ENCODE measurements around the gene MYO9B.
"Not testable (repeated sequence)": the region's sequence is repeated elsewhere in the genome, so short reads cannot be mapped to it uniquely, and the experiment has no call there.

The MYO9B gene

GRCh38 chr19:17183271-17183761 lies 107.7 kb downstream of the MYO9B start:
- DNase-seq (ENCODE audit: low spot score): no peak

- DNase-seq (ENCODE audit: low spot score): no peak
These were observed 108.3 kb downstream of the MYO9B start for GRCh38 chr19:17183858-17184321.

- no peak for DNase-seq (ENCODE audit: low spot score)
These were observed 108.8 kb downstream of the MYO9B start for GRCh38 chr19:17184371-17184841.

- DNase-seq (ENCODE audit: low spot score): no peak
These were observed 110.0 kb downstream of the MYO9B start for GRCh38 chr19:17185590-17185989.

- DNase-seq (ENCODE audit: low spot score): not testable (repeated sequence)
These were observed 116.2 kb downstream of the MYO9B start for GRCh38 chr19:17191736-17192135.

- DNase-seq (ENCODE audit: low spot score): no peak
These were observed 117.2 kb downstream of the MYO9B start for GRCh38 chr19:17192751-17193150.

- no peak for DNase-seq (ENCODE audit: low spot score)
These were observed 119.0 kb downstream of the MYO9B start for GRCh38 chr19:17194608-17195007.

- DNase-seq (ENCODE audit: low spot score): no peak
These were observed 119.5 kb downstream of the MYO9B start for GRCh38 chr19:17195106-17195505.

GRCh38 chr19:17196610-17197009 lies 121.0 kb downstream of the MYO9B start:
- DNase-seq (ENCODE audit: low spot score): no peak

GRCh38 chr19:17197666-17198065 lies 122.1 kb downstream of the MYO9B start:
- no peak for DNase-seq (ENCODE audit: low spot score)

- DNase-seq (ENCODE audit: low spot score): peak; percentile 70
These were observed 125.0 kb downstream of the MYO9B start for GRCh38 chr19:17200408-17201079.

GRCh38 chr19:17202249-17202648 lies 126.7 kb downstream of the MYO9B start:
- no peak for DNase-seq (ENCODE audit: low spot score)

- DNase-seq (ENCODE audit: low spot score): no peak
These were observed 127.1 kb downstream of the MYO9B start for GRCh38 chr19:17202713-17203112.

- DNase-seq (ENCODE audit: low spot score): peak; percentile 87
These were observed 129.9 kb downstream of the MYO9B start for GRCh38 chr19:17205237-17206140.

- no peak for DNase-seq (ENCODE audit: low spot score)
These were observed 131.4 kb downstream of the MYO9B start for GRCh38 chr19:17206736-17207581.

- no peak for DNase-seq (ENCODE audit: low spot score)
These were observed 133.8 kb downstream of the MYO9B start for GRCh38 chr19:17209126-17210036.

GRCh38 chr19:17210296-17210695 lies 134.7 kb downstream of the MYO9B start:
- no peak for DNase-seq (ENCODE audit: low spot score)

- no peak for DNase-seq (ENCODE audit: low spot score)
These were observed 136.2 kb downstream of the MYO9B start for GRCh38 chr19:17211547-17212446.

- no peak for DNase-seq (ENCODE audit: low spot score)
These were observed 137.8 kb downstream of the MYO9B start for GRCh38 chr19:17213334-17213733.
